ENCODE data around the gene CLCF1. TPM values are rescaled to one million over a fixed set of nuclear protein-coding genes. Genes with fewer than 3 reads are reported as not detected.

CLCF1 gene
- polyA plus RNA-seq, 4 donors, result 1.4 to 6.3 (median 3.0) TPM; not detected in 1

DNA sequence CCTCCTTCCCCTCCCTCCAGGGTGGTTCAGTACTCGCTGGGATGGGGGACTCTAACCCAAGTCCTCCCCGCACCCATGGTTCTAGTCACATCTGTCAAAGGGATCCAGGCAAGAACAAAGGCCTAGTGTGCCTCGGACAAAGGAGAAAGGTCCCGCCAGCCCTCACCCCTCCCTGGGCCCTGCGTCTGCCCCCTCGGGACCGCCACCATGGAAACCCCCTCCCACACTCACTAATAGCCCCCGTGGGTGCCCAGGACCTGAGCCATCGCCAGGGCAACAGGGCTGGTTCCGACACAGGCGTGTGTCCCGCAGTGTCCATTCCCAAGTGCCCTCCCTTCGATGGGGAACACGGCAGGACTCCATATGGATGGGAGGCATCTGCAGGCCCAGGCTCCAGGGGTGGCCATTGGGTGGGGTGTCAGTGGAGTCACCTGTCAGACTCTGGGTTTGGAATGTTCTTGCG lies 37.0 kb upstream of the CLCF1 start:
- 50 to 57% (median 53%) methylated on average over 14 to 15 of the region's 15 CpGs for WGBS, 3 donors
- DNase-seq, result no peak
- Histone ChIP-seq H3K36me3 (ENCODE audit: control insufficient read depth in 3 of 3, insufficient read depth in 2 of 3, low read depth in 1 of 3, low read length in 3 of 3) (no peaks in the 10 kb centered on the region), H3K4me1 (ENCODE audit: control insufficient read depth in 3 of 3, insufficient read depth in 2 of 3, low read depth in 1 of 3, low read length in 2 of 3) (peaks cover 0 to 24% (median 2%) of the 10 kb centered on the region in 3 donors), H3K27me3 (ENCODE audit: control insufficient read depth in 3 of 3, insufficient read depth in 3 of 3, low read length in 3 of 3) (peaks cover 0 to 18% (median 2%) of the 10 kb centered on the region in 3 donors), H3K9me3 (ENCODE audit: control insufficient read depth in 2 of 2, insufficient read depth in 1 of 2, low read depth in 1 of 2, low read length in 1 of 2) (no peaks in the 10 kb centered on the region), H3K4me3 (ENCODE audit: low read depth in 1 of 3, low read length in 3 of 3) (no peak overlapping the region), H3K27ac (ENCODE audit: low read depth in 1 of 3, low read length in 2 of 3) (no peak overlapping the region)
- no peak for FAIRE-seq

- DNase-seq, result peak; percentile 53 to 63
- WGBS, 3 donors, result 14 to 21% (median 18%) methylated on average over 11 to 13 of the region's 13 CpGs
Observed at GRCh38 chr11:67409781-67410368, 36.5 kb upstream of the CLCF1 start.

DNA sequence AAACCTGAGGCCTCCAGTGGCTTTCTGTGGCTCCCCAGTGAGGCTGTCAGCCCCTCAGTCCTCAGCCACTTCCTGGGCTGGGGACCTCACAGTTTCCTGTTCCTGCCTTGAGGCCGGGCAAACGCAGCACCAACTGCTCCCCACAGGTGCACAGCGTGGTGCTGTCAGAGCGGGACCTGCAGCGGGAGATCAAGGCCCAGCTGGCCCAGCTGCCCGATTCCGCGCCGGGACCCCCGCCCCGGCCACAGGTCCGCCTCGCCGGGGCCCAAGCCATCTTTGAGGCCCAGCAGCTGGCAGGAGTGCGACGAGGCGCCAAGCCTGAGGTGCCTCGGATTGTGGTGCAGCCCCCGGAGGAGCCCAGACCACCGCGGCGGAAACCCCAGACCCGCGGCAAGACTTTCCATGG lies 35.9 kb upstream of the CLCF1 start:
- no peaks in the 10 kb centered on the region for H3K36me3 ChIP-seq (ENCODE audit: control insufficient read depth in 3 of 3, insufficient read depth in 2 of 3, low read depth in 1 of 3, low read length in 3 of 3)
- FAIRE-seq (no peak), DNase-seq (peak in 1 of 2 donors; percentile 61)
- H3K27ac ChIP-seq (ENCODE audit: low read depth in 1 of 3, low read length in 2 of 3), result peak overlapping the region in 1 of 3 donors; percentile 77
- peak overlapping the region in 1 of 3 donors; percentile 38 for H3K4me3 ChIP-seq (ENCODE audit: low read depth in 1 of 3, low read length in 3 of 3)
- H3K9me3 ChIP-seq (ENCODE audit: control insufficient read depth in 2 of 2, insufficient read depth in 1 of 2, low read depth in 1 of 2, low read length in 1 of 2), result no peaks in the 10 kb centered on the region
- 56 to 67% (median 57%) methylated on average over 17 to 24 of the region's 24 CpGs for WGBS, 3 donors
- peaks cover 0 to 12% (median 2%) of the 10 kb centered on the region in 3 donors for H3K27me3 ChIP-seq (ENCODE audit: control insufficient read depth in 3 of 3, insufficient read depth in 3 of 3, low read length in 3 of 3)
- H3K4me1 ChIP-seq (ENCODE audit: control insufficient read depth in 3 of 3, insufficient read depth in 2 of 3, low read depth in 1 of 3, low read length in 2 of 3), result peaks cover 0 to 24% (median 0%) of the 10 kb centered on the region in 3 donors

More at GRCh38 chr11:67409781-67410368, 36.5 kb upstream of the CLCF1 start:
- Histone ChIP-seq H3K9me3 (ENCODE audit: control insufficient read depth in 2 of 2, insufficient read depth in 1 of 2, low read depth in 1 of 2, low read length in 1 of 2) (no peaks in the 10 kb centered on the region), H3K27ac (ENCODE audit: low read depth in 1 of 3, low read length in 2 of 3) (peak overlapping the region in 1 of 3 donors; percentile 77), H3K27me3 (ENCODE audit: control insufficient read depth in 3 of 3, insufficient read depth in 3 of 3, low read length in 3 of 3) (peaks cover 0 to 14% (median 2%) of the 10 kb centered on the region in 3 donors), H3K4me1 (ENCODE audit: control insufficient read depth in 3 of 3, insufficient read depth in 2 of 3, low read depth in 1 of 3, low read length in 2 of 3) (peaks cover 0 to 25% (median under 1%) of the 10 kb centered on the region in 3 donors), H3K36me3 (ENCODE audit: control insufficient read depth in 3 of 3, insufficient read depth in 2 of 3, low read depth in 1 of 3, low read length in 3 of 3) (no peaks in the 10 kb centered on the region), H3K4me3 (ENCODE audit: low read depth in 1 of 3, low read length in 3 of 3) (peak overlapping the region in 1 of 3 donors; percentile 38)
- FAIRE-seq, result no peak

DNA sequence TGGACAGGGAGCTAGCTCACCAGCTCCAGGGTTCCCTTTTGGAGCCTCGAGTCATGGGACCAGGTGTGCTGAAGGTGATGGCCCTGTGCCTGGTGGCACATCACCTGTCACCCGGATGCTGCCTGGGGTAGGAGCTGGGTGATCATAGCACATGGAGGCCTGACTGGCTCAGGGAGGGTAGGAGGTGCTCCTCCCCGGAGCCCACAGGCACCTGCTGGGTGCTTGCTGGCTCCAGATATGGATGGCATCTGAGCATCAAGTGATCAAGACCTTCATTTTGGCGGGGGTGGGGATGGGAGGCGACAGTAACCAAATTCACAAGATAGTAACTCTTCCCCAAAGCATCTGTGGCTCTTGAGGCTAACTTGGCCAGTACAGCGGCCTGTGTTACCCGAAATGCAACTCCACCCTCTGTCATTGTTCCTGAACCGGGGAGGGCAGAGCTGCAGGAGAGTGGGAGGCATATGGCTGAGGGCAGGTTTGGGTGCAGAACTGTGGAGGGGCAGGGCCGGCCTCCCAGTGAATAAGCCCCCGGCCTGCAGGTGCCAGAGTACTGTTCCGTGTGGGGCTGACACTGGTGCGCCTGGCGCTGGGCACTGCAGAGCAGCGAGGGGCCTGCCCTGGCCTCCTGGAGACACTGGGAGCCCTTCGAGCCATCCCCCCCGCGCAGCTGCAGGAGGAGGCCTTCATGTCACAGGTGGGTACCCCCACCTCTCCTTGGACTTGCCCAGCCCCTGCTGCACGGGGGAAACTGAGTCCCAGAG lies 35.2 kb upstream of the CLCF1 start:
- Histone ChIP-seq H3K27ac (ENCODE audit: low read depth in 1 of 3, low read length in 2 of 3) (peak overlapping the region in 2 of 3 donors; percentile 34 to 77), H3K4me1 (ENCODE audit: control insufficient read depth in 3 of 3, insufficient read depth in 2 of 3, low read depth in 1 of 3, low read length in 2 of 3) (peaks cover 0 to 24% (median 0%) of the 10 kb centered on the region in 3 donors)
- no peak for DNase-seq

GRCh38 chr11:67407688-67408163 lies 34.3 kb upstream of the CLCF1 start:
- H3K36me3 ChIP-seq (ENCODE audit: control insufficient read depth in 3 of 3, insufficient read depth in 2 of 3, low read depth in 1 of 3, low read length in 3 of 3), result no peaks in the 10 kb centered on the region
- no peak for FAIRE-seq
- peaks cover 0 to 25% (median 2%) of the 10 kb centered on the region in 3 donors for H3K4me1 ChIP-seq (ENCODE audit: control insufficient read depth in 3 of 3, insufficient read depth in 2 of 3, low read depth in 1 of 3, low read length in 2 of 3)
- H3K4me3 ChIP-seq (ENCODE audit: low read depth in 1 of 3, low read length in 3 of 3), result peak overlapping the region in 1 of 3 donors; percentile 9
- peak overlapping the region in 2 of 3 donors; percentile 34 to 49 for H3K27ac ChIP-seq (ENCODE audit: low read depth in 1 of 3, low read length in 2 of 3)
- 53 to 67% (median 64%) methylated on average over 12 of the region's 12 CpGs for WGBS, 3 donors
- peaks cover 0 to 11% (median 0%) of the 10 kb centered on the region in 3 donors for H3K27me3 ChIP-seq (ENCODE audit: control insufficient read depth in 3 of 3, insufficient read depth in 3 of 3, low read length in 3 of 3)
- no peak for DNase-seq
- no peaks in the 10 kb centered on the region for H3K9me3 ChIP-seq (ENCODE audit: control insufficient read depth in 2 of 2, insufficient read depth in 1 of 2, low read depth in 1 of 2, low read length in 1 of 2)

More for the DNA sequence above, 35.2 kb upstream of the CLCF1 start:
- no peak for FAIRE-seq
- H3K36me3 ChIP-seq (ENCODE audit: control insufficient read depth in 3 of 3, insufficient read depth in 2 of 3, low read depth in 1 of 3, low read length in 3 of 3), result no peaks in the 10 kb centered on the region
- H3K27me3 ChIP-seq (ENCODE audit: control insufficient read depth in 3 of 3, insufficient read depth in 3 of 3, low read length in 3 of 3), result peaks cover 0 to 11% (median 2%) of the 10 kb centered on the region in 3 donors
- H3K4me3 ChIP-seq (ENCODE audit: low read depth in 1 of 3, low read length in 3 of 3), result no peak overlapping the region
- no peaks in the 10 kb centered on the region for H3K9me3 ChIP-seq (ENCODE audit: control insufficient read depth in 2 of 2, insufficient read depth in 1 of 2, low read depth in 1 of 2, low read length in 1 of 2)
- WGBS, 3 donors, result 59 to 72% (median 66%) methylated on average over 18 of the region's 18 CpGs

DNA sequence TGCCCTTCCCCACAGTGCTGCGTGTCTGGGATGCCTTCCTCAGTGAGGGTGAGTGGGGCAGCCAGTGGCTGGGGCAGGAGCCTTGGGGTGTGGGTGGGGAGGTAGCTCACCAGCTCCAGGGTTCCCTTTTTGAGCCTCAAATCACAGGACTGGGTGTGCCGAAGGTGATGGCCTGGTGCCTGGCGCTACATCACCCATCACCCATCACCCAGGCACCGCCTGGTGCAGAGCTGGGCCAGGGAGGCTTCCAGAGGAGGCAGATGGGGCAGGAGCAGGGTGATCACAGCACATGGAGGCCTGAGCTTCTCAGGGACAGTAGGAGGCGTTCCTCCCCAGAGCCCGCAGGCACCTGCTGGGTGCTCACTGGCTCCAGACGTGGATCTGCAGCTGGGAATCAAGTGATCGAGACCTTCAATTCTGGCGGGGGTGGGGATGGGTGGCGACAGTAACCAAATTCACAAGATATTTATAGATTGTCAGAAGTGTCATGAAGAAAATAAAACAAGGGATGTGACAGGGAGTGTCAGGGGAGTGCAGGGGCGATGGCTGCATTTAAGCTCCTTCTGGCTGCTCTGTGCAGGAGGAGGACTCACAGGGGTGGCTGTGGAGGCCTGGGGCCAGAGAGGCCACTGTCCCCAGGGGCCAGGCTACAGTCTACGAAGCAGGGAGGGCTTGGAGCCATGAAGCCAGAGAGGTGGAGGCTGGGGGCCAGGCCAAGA lies 33.7 kb upstream of the CLCF1 start:
- Histone ChIP-seq H3K4me3 (ENCODE audit: low read depth in 1 of 3, low read length in 3 of 3) (peak overlapping the region in 1 of 3 donors; percentile 18), H3K36me3 (ENCODE audit: control insufficient read depth in 3 of 3, insufficient read depth in 2 of 3, low read depth in 1 of 3, low read length in 3 of 3) (no peaks in the 10 kb centered on the region), H3K27ac (ENCODE audit: low read depth in 1 of 3, low read length in 2 of 3) (peak overlapping the region in 1 of 3 donors; percentile 49), H3K27me3 (ENCODE audit: control insufficient read depth in 3 of 3, insufficient read depth in 3 of 3, low read length in 3 of 3) (peaks cover 0 to 11% (median 0%) of the 10 kb centered on the region in 3 donors), H3K4me1 (ENCODE audit: control insufficient read depth in 3 of 3, insufficient read depth in 2 of 3, low read depth in 1 of 3, low read length in 2 of 3) (peaks cover 0 to 31% (median 2%) of the 10 kb centered on the region in 3 donors), H3K9me3 (ENCODE audit: control insufficient read depth in 2 of 2, insufficient read depth in 1 of 2, low read depth in 1 of 2, low read length in 1 of 2) (no peaks in the 10 kb centered on the region)
- FAIRE-seq (no peak), DNase-seq (no peak)
- 32 to 56% (median 37%) methylated on average over 12 of the region's 12 CpGs for WGBS, 3 donors

- FAIRE-seq (no peak), DNase-seq (no peak)
- Histone ChIP-seq H3K36me3 (ENCODE audit: control insufficient read depth in 3 of 3, insufficient read depth in 2 of 3, low read depth in 1 of 3, low read length in 3 of 3) (no peaks in the 10 kb centered on the region), H3K27me3 (ENCODE audit: control insufficient read depth in 3 of 3, insufficient read depth in 3 of 3, low read length in 3 of 3) (peaks cover 0 to 8% (median 0%) of the 10 kb centered on the region in 3 donors), H3K27ac (ENCODE audit: low read depth in 1 of 3, low read length in 2 of 3) (peak overlapping the region in 1 of 3 donors; percentile 12), H3K9me3 (ENCODE audit: control insufficient read depth in 2 of 2, insufficient read depth in 1 of 2, low read depth in 1 of 2, low read length in 1 of 2) (no peaks in the 10 kb centered on the region), H3K4me1 (ENCODE audit: control insufficient read depth in 3 of 3, insufficient read depth in 2 of 3, low read depth in 1 of 3, low read length in 2 of 3) (peaks cover 0 to 30% (median 2%) of the 10 kb centered on the region in 3 donors), H3K4me3 (ENCODE audit: low read depth in 1 of 3, low read length in 3 of 3) (peak overlapping the region in 1 of 3 donors; percentile 18)
- 72 to 83% (median 72%) methylated on average over 10 to 18 of the region's 18 CpGs for WGBS, 3 donors
Observed at GRCh38 chr11:67406420-67406968, 33.1 kb upstream of the CLCF1 start.
